SK-N-SH treated with all-trans-retinoic acid at 6 μM for 48 hours (cell line): Measurements from ENCODE around the gene PTPRJ.

ENCODE experiments used
- ARNTL ChIP-seq: fragments of 450-650 bp; formaldehyde crosslinking; IDR thresholded peaks from 2 replicates; pipeline ENCODE4 v1.5.0; 2020; ENCODE audit warnings: low read depth, mild to moderate bottlenecking, moderate library complexity, borderline replicate concordance
- BACH2 ChIP-seq: fragments of 250-450 bp; sonication (Bioruptor Pico); IDR thresholded peaks from 2 replicates; pipeline ENCODE4 v1.9.0; 2021; ENCODE audit warnings: mild to moderate bottlenecking, borderline replicate concordance
- CREB5 ChIP-seq: fragments of 250-450 bp; sonication (Bioruptor Pico); IDR thresholded peaks from 2 replicates; pipeline ENCODE4 v1.5.1; 2020; ENCODE audit warnings: low read depth, mild to moderate bottlenecking, moderate library complexity
- ESRRG ChIP-seq: fragments of 250-450 bp; sonication (Bioruptor Pico); IDR thresholded peaks from 2 replicates; pipeline ENCODE4 v1.6.1; 2021; ENCODE audit warnings: mild to moderate bottlenecking
- OSR1 ChIP-seq: fragments of 250-450 bp; sonication (Bioruptor Pico); IDR thresholded peaks from 2 replicates; pipeline ENCODE4 v1.8.0; 2022; ENCODE audit warnings: moderate library complexity, mild to moderate bottlenecking, inconsistent platforms
- PATZ1 ChIP-seq: fragments of 250-450 bp; sonication (Bioruptor Pico); IDR thresholded peaks from 2 replicates; pipeline ENCODE4 v1.8.0; 2020; ENCODE audit warnings: mild to moderate bottlenecking, moderate library complexity, borderline replicate concordance
- PPARA ChIP-seq: fragments of 250-450 bp; sonication (Bioruptor Pico); IDR thresholded peaks from 2 replicates; pipeline ENCODE4 v1.5.0; 2020; ENCODE audit warnings: mild to moderate bottlenecking, borderline replicate concordance
- RARB ChIP-seq: fragments of 250-450 bp; sonication (Bioruptor Pico); IDR thresholded peaks from 2 replicates; pipeline ENCODE4 v1.8.0; 2021; ENCODE audit warnings: mild to moderate bottlenecking, moderate library complexity
- TCF4 ChIP-seq: fragments of 250-450 bp; sonication (Bioruptor Pico); IDR thresholded peaks from 2 replicates; pipeline ENCODE4 v1.8.0; 2021; ENCODE audit warnings: mild to moderate bottlenecking, moderate library complexity, borderline replicate concordance
- ZC3H10 ChIP-seq: fragments of 250-450 bp; sonication (Bioruptor Pico); IDR thresholded peaks from 2 replicates; pipeline ENCODE4 v1.5.1; 2021; ENCODE audit warnings: mild to moderate bottlenecking, moderate library complexity
- ZFP3 ChIP-seq: fragments of 250-450 bp; sonication (Bioruptor Pico); IDR thresholded peaks from 2 replicates; pipeline ENCODE4 v1.5.0; 2020; ENCODE audit warnings: mild to moderate bottlenecking, moderate library complexity
- ZFP30 ChIP-seq: fragments of 450-650 bp; formaldehyde crosslinking; IDR thresholded peaks from 2 replicates; pipeline ENCODE4 v1.5.0; 2022; ENCODE audit warnings: mild to moderate bottlenecking, moderate library complexity
- ZNF70 ChIP-seq: fragments of 450-650 bp; formaldehyde crosslinking; IDR thresholded peaks from 2 replicates; pipeline ENCODE4 v1.5.0; 2020; ENCODE audit warnings: mild to moderate bottlenecking, moderate library complexity
- ZNF8 ChIP-seq: fragments of 450-650 bp; formaldehyde crosslinking; IDR thresholded peaks from 2 replicates; pipeline ENCODE4 v1.5.0; 2020; ENCODE audit warnings: mild to moderate bottlenecking, moderate library complexity

- no peak for TF ChIP-seq BACH2 (CRISPR knock-in tag)
- no peak for TF ChIP-seq PATZ1
- TF ChIP-seq OSR1 (CRISPR knock-in tag) = no peak
- no peak for TF ChIP-seq CREB5 (CRISPR knock-in tag)
- no peak for TF ChIP-seq ZNF8
- no peak for TF ChIP-seq ZC3H10 (CRISPR knock-in tag)
- TF ChIP-seq ARNTL = no peak
- no peak for TF ChIP-seq TCF4 (CRISPR knock-in tag)
- TF ChIP-seq ESRRG = no peak
- no peak for TF ChIP-seq PPARA (CRISPR knock-in tag)
- TF ChIP-seq ZNF70 (CRISPR knock-in tag) = no peak
- TF ChIP-seq ZFP30 (CRISPR knock-in tag) = no peak
- no peak for TF ChIP-seq RARB (CRISPR knock-in tag)
- TF ChIP-seq ZFP3 = no peak
Measured at GRCh38 chr11:47998345-47998732, 18.0 kb downstream of the PTPRJ start.
